RWPE1 (cell line): ENCODE data around the gene TASP1.
"Not testable (repeated sequence)": the region's sequence is repeated elsewhere in the genome, so short reads cannot be mapped to it uniquely, and the experiment has no call there.

Source experiments
- CTCF ChIA-PET: fragments of 350-600 bp; sonication (Branson Sonifier 250); formaldehyde crosslinking; extraction: SDS; loops from one replicate; lab custom pipeline; 2021; lab: Yijun Ruan, JAX
- POLR2A ChIA-PET: fragments of 400-600 bp; formaldehyde crosslinking; extraction: SDS; loops from one replicate; lab custom pipeline; 2020; ENCODE audit warnings: antibody characterized with exemption; ENCODE audit not compliant: low non-redundant PET; lab: Yijun Ruan, JAX
- DNase-seq: peaks from one replicate; pipeline ENCODE4 v3.0.0; 2012; ENCODE audit warnings: low spot score
- H3K27ac ChIP-seq: fragments of 450-650 bp; 2 replicates; pipeline ENCODE4 v1.5.1; 2017
- CTCF ChIP-seq: fragments of 450-650 bp; conservative IDR thresholded peaks from 2 replicates; pipeline ENCODE4 v1.5.1; 2017; ENCODE audit warnings: low read depth, mild to moderate bottlenecking

TASP1 gene

GRCh38 chr20:13485576-13485975, 153.2 kb downstream of the TASP1 start:
- POLR2A ChIA-PET, result no interaction called here
- CTCF ChIA-PET, result no interaction called here
- no peak for TF ChIP-seq CTCF
- no peak overlapping the region for H3K27ac ChIP-seq
- no peak for DNase-seq

GRCh38 chr20:13485019-13485418, 153.7 kb downstream of the TASP1 start:
- POLR2A ChIA-PET, CTCF ChIA-PET, H3K27ac ChIP-seq, DNase-seq: not testable (repeated sequence)

GRCh38 chr20:13483472-13483871, 155.3 kb downstream of the TASP1 start:
- H3K27ac ChIP-seq, DNase-seq, POLR2A ChIA-PET: not testable (repeated sequence)
- CTCF ChIA-PET, result interaction anchor here (0.6 kb wide), 1 partner anchor 221 kb away, joined by 3 read pairs; no protein-coding TSS in a partner anchor

- TF ChIP-seq CTCF, result no peak
Observed at GRCh38 chr20:13478366-13478765, 160.4 kb downstream of the TASP1 start.

GRCh38 chr20:13474467-13474866, 164.3 kb downstream of the TASP1 start:
- CTCF ChIA-PET, result no interaction called here

More at GRCh38 chr20:13478366-13478765, 160.4 kb downstream of the TASP1 start:
- CTCF ChIA-PET, result interaction anchor here (0.7 kb wide), 1 partner anchor 85 kb away, joined by 3 read pairs; no protein-coding TSS in a partner anchor
- DNase-seq, result no peak
- POLR2A ChIA-PET, result no interaction called here
- no peak overlapping the region for H3K27ac ChIP-seq

GRCh38 chr20:13469262-13469661, 169.5 kb downstream of the TASP1 start:
- no peak for DNase-seq
- CTCF ChIA-PET, result interaction anchor here (0.8 kb wide), 1 partner anchor 11 kb away, joined by 3 read pairs; no protein-coding TSS in a partner anchor
- POLR2A ChIA-PET, result no interaction called here
- no peak for TF ChIP-seq CTCF
- no peak overlapping the region for H3K27ac ChIP-seq

More at GRCh38 chr20:13474467-13474866, 164.3 kb downstream of the TASP1 start:
- DNase-seq, result no peak
- POLR2A ChIA-PET, result no interaction called here
- TF ChIP-seq CTCF, result no peak
- H3K27ac ChIP-seq, result no peak overlapping the region

- H3K27ac ChIP-seq, result no peak overlapping the region
- TF ChIP-seq CTCF, result no peak
Observed at GRCh38 chr20:13468166-13468565, 170.6 kb downstream of the TASP1 start.

GRCh38 chr20:13464702-13465101, 174.0 kb downstream of the TASP1 start:
- H3K27ac ChIP-seq, result no peak overlapping the region
- CTCF ChIA-PET, result no interaction called here
- no peak for TF ChIP-seq CTCF
- no peak for DNase-seq
- POLR2A ChIA-PET, result no interaction called here

More at GRCh38 chr20:13468166-13468565, 170.6 kb downstream of the TASP1 start:
- CTCF ChIA-PET, result no interaction called here
- no peak for DNase-seq
- POLR2A ChIA-PET, result no interaction called here
